Liver (tissue), 9 donors: ENCODE results near the gene KIF18B. TPM values are rescaled to one million over a fixed set of nuclear protein-coding genes. Genes with fewer than 3 reads are reported as not detected.

Experiments used
- DNase-seq: peaks from one replicate; pipeline ENCODE4 v3.0.0-alpha.2; 2017; ENCODE audit warnings: low spot score
- H3K27ac ChIP-seq, 2 donors: one replicate each; pipeline ENCODE4 v1.7.0; 2013; ENCODE audit warnings: inconsistent platforms in 2 of 2, low read length in 2 of 2, control low read depth in 1 of 2, low read depth in 1 of 2, mild to moderate bottlenecking in 1 of 2
- H3K27me3 ChIP-seq, 4 donors: one replicate each; pipeline versions ENCODE4 v1.6.1 to v1.7.0; 2013; ENCODE audit warnings: low read length in 3 of 4, inconsistent platforms in 1 of 4, mild to moderate bottlenecking in 1 of 4, moderate library complexity in 1 of 4; ENCODE audit not compliant: control insufficient read depth in 4 of 4, insufficient read depth in 4 of 4
- H3K36me3 ChIP-seq, 4 donors: one replicate each; pipeline versions ENCODE4 v1.6.1 to v1.7.0; 2013; ENCODE audit warnings: low read length in 3 of 4, mild to moderate bottlenecking in 3 of 4, low read depth in 1 of 4, moderate library complexity in 1 of 4; ENCODE audit not compliant: control insufficient read depth in 4 of 4, insufficient read depth in 3 of 4
- H3K4me1 ChIP-seq, 4 donors: one replicate each; pipeline versions ENCODE4 v1.6.1 to v1.7.0; 2013; ENCODE audit warnings: low read length in 3 of 4, mild to moderate bottlenecking in 3 of 4, moderate library complexity in 1 of 4; ENCODE audit not compliant: control insufficient read depth in 4 of 4, insufficient read depth in 4 of 4
- H3K4me3 ChIP-seq, 3 donors: one replicate each; pipeline versions ENCODE4 v1.6.1 to v1.7.0; 2013; ENCODE audit warnings: low read length in 3 of 3, control low read depth in 1 of 3, low read depth in 1 of 3, mild to moderate bottlenecking in 1 of 3
- H3K9ac ChIP-seq, 2 donors: one replicate each; pipeline ENCODE4 v1.7.0; 2013; ENCODE audit warnings: low read length in 2 of 2, mild to moderate bottlenecking in 2 of 2, moderate library complexity in 2 of 2, control low read depth in 1 of 2, low read depth in 1 of 2
- H3K9me3 ChIP-seq, 4 donors: one replicate each; pipeline versions ENCODE4 v1.6.1 to v1.7.0; 2013; ENCODE audit warnings: low read length in 3 of 4; ENCODE audit not compliant: control insufficient read depth in 4 of 4
- ATF3 ChIP-seq: IDR thresholded peaks from 2 replicates; pipeline ENCODE4 v1.6.1; 2016; ENCODE audit warnings: antibody characterized with exemption
- CTCF ChIP-seq: fragments of 150-350 bp; IDR thresholded peaks from 2 replicates; pipeline ENCODE4 v1.5.1; 2017; ENCODE audit warnings: improper control_type of control experiment, low read depth, low read length; ENCODE audit not compliant: missing input control
- FOXA1 ChIP-seq: IDR thresholded peaks from 2 replicates; pipeline ENCODE4 v1.6.1; 2016; ENCODE audit warnings: antibody characterized with exemption
- FOXA2 ChIP-seq: IDR thresholded peaks from 2 replicates; pipeline ENCODE4 v1.6.1; 2016; ENCODE audit warnings: antibody characterized with exemption
- GABPA ChIP-seq, 2 donors: IDR thresholded peaks in 1 of 2; conservative IDR thresholded peaks in 1 of 2; 2 replicates each; pipeline ENCODE4 v1.6.1; 2016; ENCODE audit warnings: antibody characterized with exemption in 2 of 2, mild to moderate bottlenecking in 1 of 2, moderate library complexity in 1 of 2
- HNF4G ChIP-seq: IDR thresholded peaks from 2 replicates; pipeline ENCODE4 v1.6.1; 2016; ENCODE audit warnings: antibody characterized with exemption
- JUND ChIP-seq, 2 donors: IDR thresholded peaks; 2 replicates each; pipeline ENCODE4 v1.6.1; 2016; ENCODE audit warnings: antibody characterized with exemption in 2 of 2
- MAX ChIP-seq: IDR thresholded peaks from 2 replicates; pipeline ENCODE4 v1.6.1; 2016; ENCODE audit warnings: antibody characterized with exemption
- NR2F2 ChIP-seq: IDR thresholded peaks from 2 replicates; pipeline ENCODE4 v1.6.1; 2016; ENCODE audit warnings: antibody characterized with exemption
- RAD21 ChIP-seq, 2 donors: IDR thresholded peaks; 2 replicates each; pipeline ENCODE4 v1.6.1; 2016; ENCODE audit warnings: antibody characterized with exemption in 2 of 2, mild to moderate bottlenecking in 2 of 2
- REST ChIP-seq: IDR thresholded peaks from 2 replicates; pipeline ENCODE4 v1.6.1; 2016; ENCODE audit warnings: antibody characterized with exemption, mild to moderate bottlenecking
- RXRA ChIP-seq, 2 donors: IDR thresholded peaks; 2 replicates each; pipeline ENCODE4 v1.6.1; 2017 to 2018; ENCODE audit warnings: antibody characterized with exemption in 2 of 2, mild to moderate bottlenecking in 1 of 2
- SP1 ChIP-seq: IDR thresholded peaks from 2 replicates; pipeline ENCODE4 v1.6.1; 2018; ENCODE audit warnings: antibody characterized with exemption, mild to moderate bottlenecking
- TAF1 ChIP-seq: conservative IDR thresholded peaks from 2 replicates; pipeline ENCODE4 v1.6.1; 2016; ENCODE audit warnings: antibody characterized with exemption, mild to moderate bottlenecking
- YY1 ChIP-seq: IDR thresholded peaks from 2 replicates; pipeline ENCODE4 v1.6.1; 2016; ENCODE audit warnings: antibody characterized with exemption, mild to moderate bottlenecking
- ZBTB33 ChIP-seq: IDR thresholded peaks from 2 replicates; pipeline ENCODE4 v1.6.1; 2016; ENCODE audit warnings: antibody characterized with exemption
- WGBS: extraction: QIAGEN DNeasy Blood & Tissue Kit; methylation state at CpG from one replicate; pipeline ENCODE4 v1.1.7; 2013; 5-methylcytosine and 5-hydroxymethylcytosine counted together
- polyA plus RNA-seq, 2 donors: library from polyadenylated mRNA; stranded (reverse) in 1 of 2; unstranded in 1 of 2; fragments of 200-250 nt in 1 of 2; fragments of >200 nt in 1 of 2; fragmentation: Nextera tagmentation in 1 of 2; extraction: Ambion mirVana in 1 of 2; gene quantifications; one replicate each; pipeline versions ENCODE4 v1.2.1 to v1.2.3, GENCODE V29; 2013 to 2015
- total RNA-seq, 2 donors: library from RNA; depleted of rRNA; stranded (reverse); fragments of >200 nt; gene quantifications; one replicate each; pipeline ENCODE4 v1.2.3, GENCODE V29; 2014
- donor health status: healthy.
- donor health status: healthy.
- donor health status: healthy.
- donor health status: healthy.
- donor health status: healthy.

Gene KIF18B
- total and polyA plus RNA-seq, 4 donors = under 0.01 to 11.9 (median 0.48) TPM

- Histone ChIP-seq H3K4me3 (no peak overlapping the region), H3K27ac (no peak overlapping the region), H3K9me3 (no peaks in the 10 kb centered on the region), H3K27me3 (no peaks in the 10 kb centered on the region), H3K36me3 (no peaks in the 10 kb centered on the region), H3K4me1 (no peaks in the 10 kb centered on the region), H3K9ac (no peak overlapping the region)
- no peak for TF ChIP-seq FOXA1
- TF ChIP-seq HNF4G = no peak
- no peak for TF ChIP-seq REST
- TF ChIP-seq RAD21 (IDR thresholded peaks at IDR 0.05) = no peak
- TF ChIP-seq FOXA2 = no peak
- TF ChIP-seq YY1 = no peak
- no peak for TF ChIP-seq RXRA (IDR thresholded peaks at IDR 0.05)
- no peak for TF ChIP-seq NR2F2
- no peak for TF ChIP-seq ZBTB33
- no peak for TF ChIP-seq MAX
- TF ChIP-seq TAF1 = no peak
- TF ChIP-seq GABPA (IDR thresholded peaks at IDR 0.05 in 1 of 2, conservative IDR thresholded peaks at IDR 0.05 in 1 of 2) = no peak
- 95% methylated on average over 15 of the region's 15 CpGs for WGBS
- no peak for DNase-seq
Observed at GRCh38 chr17:44926821-44927525, 20.6 kb downstream of the KIF18B start.

GRCh38 chr17:44925731-44926697 is 21.6 kb downstream of the KIF18B start:
- Histone ChIP-seq H3K27ac (no peak overlapping the region), H3K4me1 (no peaks in the 10 kb centered on the region), H3K9me3 (no peaks in the 10 kb centered on the region), H3K9ac (no peak overlapping the region), H3K4me3 (no peak overlapping the region), H3K36me3 (no peaks in the 10 kb centered on the region), H3K27me3 (no peaks in the 10 kb centered on the region)
- DNase-seq = no peak
- WGBS = 98% methylated on average over 18 of the region's 18 CpGs
- TF ChIP-seq JUND (IDR thresholded peaks at IDR 0.05) (no peak), TAF1 (no peak), SP1 (no peak), CTCF (no peak), FOXA2 (no peak), ATF3 (no peak)
